Skeletal muscle cell (primary cell): ENCODE measurements around the gene ALG6.
"Not testable (repeated sequence)": the region's sequence is repeated elsewhere in the genome, so short reads cannot be mapped to it uniquely, and the experiment has no call there.

Source experiments
- DNase-seq: peaks from one replicate; pipeline ENCODE4 v3.0.0-alpha.2; 2010; ENCODE audit warnings: low read depth
- H3K4me3 ChIP-seq: 2 replicates; pipeline ENCODE4 v1.5.1; 2011; ENCODE audit warnings: low read depth, mild to moderate bottlenecking, control low read depth, low read length, moderate library complexity

The ALG6 gene

GRCh38 chr1:63466759-63467158, 99.3 kb downstream of the ALG6 start:
- no peak for DNase-seq
- H3K4me3 ChIP-seq: no peak overlapping the region

- not testable (repeated sequence) for DNase-seq, H3K4me3 ChIP-seq
These were observed 101.3 kb downstream of the ALG6 start for GRCh38 chr1:63468683-63469082.

- H3K4me3 ChIP-seq: no peak overlapping the region
- DNase-seq: no peak
These were observed 108.3 kb downstream of the ALG6 start for GRCh38 chr1:63475761-63476160.

- DNase-seq: no peak
- no peak overlapping the region for H3K4me3 ChIP-seq
These were observed 112.6 kb downstream of the ALG6 start for GRCh38 chr1:63480057-63480456.

GRCh38 chr1:63486629-63487028, 119.2 kb downstream of the ALG6 start:
- H3K4me3 ChIP-seq: no peak overlapping the region
- DNase-seq: no peak

GRCh38 chr1:63487336-63488065, 120.1 kb downstream of the ALG6 start:
- no peak for DNase-seq
- no peak overlapping the region for H3K4me3 ChIP-seq
